ENCODE results near the gene LDLRAP1.

Gene LDLRAP1

DNA sequence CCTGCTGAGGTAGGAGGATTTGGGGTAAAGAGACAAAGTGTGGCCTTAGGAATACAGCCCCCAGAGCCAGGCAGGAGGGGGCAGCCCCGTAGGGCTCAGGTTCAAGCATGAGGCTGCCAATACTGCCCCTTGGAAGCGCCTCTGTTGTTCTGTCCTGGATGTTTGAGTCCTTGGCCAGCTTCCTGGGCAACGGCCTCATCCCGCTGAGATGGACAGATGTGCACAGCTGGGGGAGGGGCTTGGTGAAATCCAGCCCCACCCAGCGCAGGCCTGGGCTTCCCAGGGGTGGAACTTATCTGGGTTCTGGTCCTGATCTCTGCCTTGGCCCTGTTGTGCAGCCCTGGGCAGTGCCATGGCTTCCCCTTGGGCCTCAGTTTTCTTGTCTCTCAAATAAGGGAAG is 38.4 kb downstream of the LDLRAP1 start:
- TF ChIP-seq, protein P1, sequence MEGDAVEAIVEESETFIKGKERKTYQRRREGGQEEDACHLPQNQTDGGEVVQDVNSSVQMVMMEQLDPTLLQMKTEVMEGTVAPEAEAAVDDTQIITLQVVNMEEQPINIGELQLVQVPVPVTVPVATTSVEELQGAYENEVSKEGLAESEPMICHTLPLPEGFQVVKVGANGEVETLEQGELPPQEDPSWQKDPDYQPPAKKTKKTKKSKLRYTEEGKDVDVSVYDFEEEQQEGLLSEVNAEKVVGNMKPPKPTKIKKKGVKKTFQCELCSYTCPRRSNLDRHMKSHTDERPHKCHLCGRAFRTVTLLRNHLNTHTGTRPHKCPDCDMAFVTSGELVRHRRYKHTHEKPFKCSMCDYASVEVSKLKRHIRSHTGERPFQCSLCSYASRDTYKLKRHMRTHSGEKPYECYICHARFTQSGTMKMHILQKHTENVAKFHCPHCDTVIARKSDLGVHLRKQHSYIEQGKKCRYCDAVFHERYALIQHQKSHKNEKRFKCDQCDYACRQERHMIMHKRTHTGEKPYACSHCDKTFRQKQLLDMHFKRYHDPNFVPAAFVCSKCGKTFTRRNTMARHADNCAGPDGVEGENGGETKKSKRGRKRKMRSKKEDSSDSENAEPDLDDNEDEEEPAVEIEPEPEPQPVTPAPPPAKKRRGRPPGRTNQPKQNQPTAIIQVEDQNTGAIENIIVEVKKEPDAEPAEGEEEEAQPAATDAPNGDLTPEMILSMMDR (conservative IDR thresholded peaks at IDR 0.05): no peak
- no peak overlapping the region for H3K27ac ChIP-seq

DNA sequence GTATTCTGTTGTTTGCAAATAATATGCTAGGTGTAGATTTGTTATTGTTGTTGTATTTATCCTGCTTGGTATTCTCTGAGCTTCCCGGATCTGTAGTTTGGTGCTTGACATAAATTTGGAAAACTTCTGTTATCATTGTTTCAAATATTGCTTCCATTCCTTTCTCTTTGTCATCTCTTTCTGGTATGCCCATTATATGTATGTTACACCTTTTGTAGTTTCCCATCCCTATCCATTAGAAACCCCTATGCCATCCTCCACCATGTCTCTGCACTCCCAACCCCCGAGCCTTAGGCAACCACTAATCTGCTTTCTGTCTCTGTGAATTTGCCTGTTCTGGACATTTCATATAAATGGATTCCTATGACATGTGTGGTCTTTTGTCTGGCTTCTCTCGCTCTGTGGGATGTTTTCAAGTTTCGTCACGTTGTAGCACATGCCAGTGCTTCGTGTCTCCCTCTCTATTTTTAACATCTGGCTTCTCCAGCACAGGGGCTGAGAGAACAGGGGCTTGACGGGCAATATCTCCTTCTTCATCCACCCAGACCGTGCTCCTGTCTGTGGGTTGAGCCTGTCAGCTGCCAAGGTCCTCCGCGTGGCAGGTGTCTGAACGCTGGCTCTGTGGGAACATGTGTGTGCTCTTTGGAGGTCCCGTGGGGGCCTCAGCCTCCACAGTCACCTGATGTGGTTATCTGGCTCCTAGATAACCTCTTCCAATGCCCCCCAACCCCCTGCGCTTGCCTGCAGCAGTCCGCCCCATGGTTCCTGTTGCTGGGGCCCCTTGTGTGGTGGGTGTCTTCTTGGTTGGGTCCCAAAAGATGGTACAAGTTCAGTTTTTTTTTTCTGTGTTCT is 40.3 kb downstream of the LDLRAP1 start:
- TF ChIP-seq, protein P1 (conservative IDR thresholded peaks at IDR 0.05): no peak
- no peak overlapping the region for H3K27ac ChIP-seq

DNA sequence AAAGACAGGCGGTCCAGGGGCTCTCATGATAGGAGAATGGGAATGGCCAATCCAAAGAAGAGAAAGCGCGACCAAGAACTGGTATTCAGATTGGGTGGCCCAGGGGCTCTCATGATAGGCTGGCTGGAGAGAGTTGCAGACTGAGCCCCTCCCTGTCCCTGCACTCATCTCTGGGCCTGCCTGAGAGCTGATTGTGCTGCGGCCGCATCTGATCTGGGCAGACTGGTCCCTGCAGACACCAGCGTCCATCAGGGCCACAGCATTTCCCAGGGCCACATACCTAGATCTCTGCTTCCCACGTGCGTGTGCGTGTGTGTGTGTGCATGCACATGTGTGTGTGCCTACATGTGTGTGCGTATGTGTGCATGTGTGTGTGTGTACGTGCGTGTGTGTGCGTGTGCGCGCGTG is 42.8 kb downstream of the LDLRAP1 start:
- no peak overlapping the region for H3K27ac ChIP-seq
- TF ChIP-seq, protein P1 (conservative IDR thresholded peaks at IDR 0.05): no peak

DNA sequence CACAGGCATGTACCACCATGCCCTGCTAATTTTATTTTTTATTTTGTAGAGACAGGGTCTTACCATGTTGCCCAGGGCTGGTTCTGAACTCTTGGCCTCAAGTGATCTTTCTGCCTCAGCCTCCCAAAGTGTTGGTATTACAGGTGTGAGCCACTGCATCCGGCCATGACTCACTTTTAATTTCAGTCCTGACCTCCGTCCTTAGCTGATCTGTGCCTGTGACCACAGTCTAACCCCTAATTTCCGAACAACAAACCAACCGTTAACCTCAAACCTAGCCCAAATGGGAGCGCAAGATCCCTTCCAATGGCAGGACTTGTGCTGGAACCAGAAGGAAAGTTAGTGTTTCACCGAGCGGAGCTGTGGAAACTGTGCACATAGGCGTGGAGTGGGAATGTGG is 43.9 kb downstream of the LDLRAP1 start:
- H3K27ac ChIP-seq: peak overlapping the region; percentile 87; the same call in 1 of the 2 replicates
- TF ChIP-seq, protein P1 (conservative IDR thresholded peaks at IDR 0.05): no peak

DNA sequence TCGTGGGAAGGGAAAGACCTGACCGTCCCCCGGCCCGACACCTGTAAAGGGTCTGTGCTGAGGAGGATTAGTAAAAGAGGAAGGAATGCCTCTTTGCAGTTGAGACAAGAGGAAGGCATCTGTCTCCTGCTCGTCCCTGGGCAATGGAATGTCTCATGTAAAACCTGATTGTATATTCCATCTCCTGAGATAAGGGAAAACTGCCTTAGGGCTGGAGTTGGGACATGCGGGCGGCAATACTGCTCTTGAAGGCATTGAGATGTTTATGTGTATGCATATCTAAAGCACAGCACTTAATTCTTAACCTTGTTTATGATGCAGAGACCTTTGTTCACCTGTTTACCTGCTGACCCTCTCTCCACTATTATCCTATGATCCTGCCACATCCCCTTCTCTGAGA is 44.8 kb downstream of the LDLRAP1 start:
- H3K27ac ChIP-seq: peak overlapping the region; percentile 87

DNA sequence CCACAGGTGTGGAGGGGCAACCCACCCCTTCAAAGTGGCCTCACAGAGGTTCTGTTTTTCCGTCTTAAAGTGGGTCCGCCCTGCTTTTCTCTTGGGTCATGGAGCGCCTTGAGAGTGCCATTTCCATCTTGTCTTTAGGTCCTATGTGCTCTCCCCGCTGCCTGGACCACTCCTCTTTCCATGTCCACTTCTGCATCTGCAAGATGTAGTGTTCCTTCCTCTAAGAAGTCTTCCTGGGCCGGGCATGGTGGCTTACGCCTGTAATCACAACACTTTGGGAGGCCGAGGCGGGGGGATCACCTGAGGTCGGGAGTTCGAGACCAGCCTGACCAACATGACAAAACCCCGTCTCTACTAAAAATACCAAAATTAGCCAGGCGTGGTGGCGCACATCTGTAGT is 45.4 kb downstream of the LDLRAP1 start:
- peak overlapping the region; percentile 87 for H3K27ac ChIP-seq

DNA sequence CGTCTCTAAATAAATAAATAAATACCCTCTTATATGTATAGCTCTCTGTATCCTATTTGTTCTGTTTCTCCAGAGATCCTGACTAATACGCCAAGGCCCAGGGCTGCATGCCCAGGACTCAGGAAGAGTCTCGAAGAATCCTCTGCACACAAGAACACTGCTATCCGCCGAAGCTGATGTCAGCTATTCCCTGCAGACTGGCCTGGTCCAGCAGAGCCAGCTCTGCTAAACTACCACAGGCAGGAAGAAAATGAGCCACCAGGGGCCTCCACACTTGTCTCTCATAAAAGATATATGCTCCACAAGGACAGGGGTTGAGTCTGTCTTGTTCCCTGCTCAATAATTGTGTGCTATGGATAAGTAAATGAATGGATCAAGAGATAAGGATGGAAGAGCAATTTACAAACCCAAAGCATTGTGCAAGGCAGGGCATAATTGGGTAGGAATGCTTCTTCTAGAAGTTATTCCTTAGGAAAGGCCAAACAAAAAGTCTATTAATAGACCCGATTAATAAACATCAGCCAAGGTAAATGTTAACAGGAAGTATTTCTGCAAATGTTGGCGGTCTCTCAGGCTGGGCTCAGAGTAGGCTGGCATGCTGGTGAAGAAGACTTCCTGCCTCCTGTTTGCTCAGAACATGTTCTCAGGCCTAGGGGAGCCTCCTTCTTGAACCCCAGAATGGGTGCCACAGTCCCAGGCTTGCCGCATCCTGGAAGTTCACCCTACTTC is 46.9 kb downstream of the LDLRAP1 start:
- H3K27ac ChIP-seq: peak overlapping the region; percentile 87
- TF ChIP-seq, protein P1 (conservative IDR thresholded peaks at IDR 0.05): peak; percentile 69

DNA sequence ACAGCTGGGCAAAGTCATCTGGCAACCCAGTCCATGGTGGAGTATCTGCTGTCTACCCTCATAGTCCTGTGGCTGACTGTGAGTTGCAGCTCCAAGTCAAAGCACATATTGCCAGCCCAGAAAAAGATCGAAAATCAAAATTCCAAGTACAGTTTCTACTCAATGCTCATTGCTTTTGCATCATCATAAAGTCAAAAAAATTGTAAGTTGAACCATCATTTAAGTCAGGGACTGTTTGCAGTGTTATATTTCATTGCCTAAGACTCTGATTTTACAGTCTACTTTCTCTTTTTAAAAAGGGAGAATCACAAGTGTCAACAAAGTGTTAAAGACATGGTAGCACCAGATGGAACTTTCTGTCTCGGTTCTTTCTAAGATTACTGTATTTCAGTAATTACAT is 50.5 kb downstream of the LDLRAP1 start:
- no peak overlapping the region for H3K27ac ChIP-seq
- TF ChIP-seq, protein P1 (conservative IDR thresholded peaks at IDR 0.05): no peak

Data from VCaP (cell line).